ENCODE data around the gene GPHB5.

Gene GPHB5

DNA sequence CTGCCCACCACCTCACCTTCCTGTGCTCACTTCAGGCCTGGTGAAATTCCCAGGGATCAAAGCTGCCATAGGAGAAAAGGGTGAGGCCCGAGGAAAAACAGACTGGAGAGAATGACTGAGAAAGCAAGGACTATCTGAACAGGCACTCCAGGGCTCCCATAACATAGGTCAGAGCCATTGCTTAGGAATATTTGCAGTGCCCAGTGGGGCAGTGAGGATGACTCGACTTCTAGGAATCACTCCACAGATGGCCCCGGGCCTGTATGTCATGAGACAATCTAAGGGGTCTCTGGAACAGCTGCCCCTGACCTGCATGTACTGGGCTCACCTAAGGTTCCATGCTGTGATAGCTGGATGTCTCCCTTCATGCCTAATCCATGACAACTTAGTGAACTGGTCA, 51.6 kb downstream of the GPHB5 start:
- in situ Hi-C loops (cut with HindIII; ENCODE audit: low sequenced_read_pairs), result no loop called here

DNA sequence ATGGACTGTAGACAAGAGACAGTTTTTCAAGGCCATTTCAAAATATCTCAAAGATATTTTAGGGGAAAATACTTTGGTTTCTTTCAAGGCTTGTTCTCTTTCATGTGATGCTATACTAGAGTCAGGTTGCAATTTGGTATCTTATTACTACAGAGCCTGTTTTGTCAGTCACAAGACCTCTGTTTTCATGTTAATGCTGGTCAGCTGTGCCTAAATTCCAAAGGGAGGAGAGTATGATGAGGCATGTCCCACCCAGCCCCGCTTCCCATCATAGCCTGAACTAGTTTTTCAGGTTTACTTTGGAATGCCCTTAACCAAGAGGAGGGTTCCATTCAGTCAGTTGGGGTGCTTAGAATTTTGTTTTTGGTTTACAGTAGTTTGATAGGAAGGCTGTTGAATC, 52.6 kb downstream of the GPHB5 start:
- in situ Hi-C loops (cut with HindIII; ENCODE audit: low sequenced_read_pairs), result no loop called here
